Activated naive CD8-positive, alpha-beta T cell treated with anti-CD3 and anti-CD28 coated beads, Interleukin-2, amount 10 ng/mL, durations not matched to agents 7 days and 5 days (primary cell): ENCODE data around the gene ISYNA1. TPM values are rescaled to one million over a fixed set of nuclear protein-coding genes. Genes with fewer than 3 reads are reported as not detected.

ENCODE experiments used
- microRNA-seq: library from miRNA; unstranded; fragments of <30 nt; microRNA quantifications from one replicate; pipeline ENCODE4 v1.2.0, GENCODE V29; 2022
- total RNA-seq, 2 experiments: library from RNA; stranded (reverse); gene quantifications; one replicate each; pipeline ENCODE4 v1.2.3, GENCODE V29; 2021

Gene ISYNA1
- total RNA-seq, 2 experiments from 2014 or later: 39.6 to 43.4 TPM

Small RNAs within 50 kb of the gene (microRNA-seq; reads per million reads assigned to microRNA genes)
- not detected for gene MIR3189

Other genes with a start within 250 kb of the ISYNA1 start
- gene MPV17L2, start 244.9 kb downstream of the ISYNA1 start, total RNA-seq: 1 to 10 TPM; 5.8 to 6.5 TPM
- 1 to 10 TPM; 3.0 to 6.1 TPM for gene RAB3A, start 234.1 kb downstream of the ISYNA1 start, total RNA-seq
- gene PDE4C, start 211.7 kb downstream of the ISYNA1 start, total RNA-seq: under 1 TPM in 1 of 2 experiments, not detected in 1; 0.65 TPM
- 1 to 10 TPM; 5.0 to 5.2 TPM for gene IQCN, start 163.7 kb downstream of the ISYNA1 start, total RNA-seq
- gene JUND, start 156.5 kb downstream of the ISYNA1 start, total RNA-seq: 100 to 1,000 TPM; 366 to 394 TPM
- gene LSM4, start 115.1 kb downstream of the ISYNA1 start, total RNA-seq: 100 to 1,000 TPM; 151 to 157 TPM
- gene PGPEP1, start 97.5 kb downstream of the ISYNA1 start, total RNA-seq: 10 to 100 TPM; 41.3 to 45.7 TPM
- gene GDF15, start 52.0 kb downstream of the ISYNA1 start, total RNA-seq: under 1 TPM; 0.34 to 0.75 TPM
- gene LRRC25, start 40.5 kb downstream of the ISYNA1 start, total RNA-seq: 1 to 10 TPM; 1.2 to 1.6 TPM
- gene SSBP4, start 18.7 kb downstream of the ISYNA1 start, total RNA-seq: 100 to 1,000 TPM; 152 to 158 TPM
- 10 to 100 TPM; 28.5 to 31.2 TPM for gene ELL, start 83.9 kb upstream of the ISYNA1 start, total RNA-seq
- gene FKBP8, start 105.4 kb upstream of the ISYNA1 start, total RNA-seq: 100 to 1,000 TPM; 261 to 275 TPM
- 100 to 1,000 TPM in 1 of 2 experiments, 10 to 100 TPM in 1; 96.7 to 105 TPM for gene KXD1, start 119.7 kb upstream of the ISYNA1 start, total RNA-seq
- 1,000 to 10,000 TPM; 1,538 to 1,547 TPM for gene UBA52, start 133.7 kb upstream of the ISYNA1 start, total RNA-seq
- 100 to 1,000 TPM; 105 to 109 TPM for gene REX1BD, start 150.7 kb upstream of the ISYNA1 start, total RNA-seq
- gene CRLF1, start 168.7 kb upstream of the ISYNA1 start, total RNA-seq: not detected
- gene TMEM59L, start 174.7 kb upstream of the ISYNA1 start, total RNA-seq: under 1 TPM in 1 of 2 experiments, not detected in 1; 0.19 TPM
- gene KLHL26, start 198.9 kb upstream of the ISYNA1 start, total RNA-seq: 10 to 100 TPM; 13.6 to 14.3 TPM
- gene CRTC1, start 245.5 kb upstream of the ISYNA1 start, total RNA-seq: 10 to 100 TPM; 10.3 to 11.8 TPM